Measurements from ENCODE around the gene FAM222B. TPM values are rescaled to one million over a fixed set of nuclear protein-coding genes. Genes with fewer than 3 reads are reported as not detected.
A peak's percentile ranks its signal among the peaks of the same experiment; 100 is the strongest.

The FAM222B gene
- total and polyA plus RNA-seq, 9 of the 15 experiments (the other 6 are each of a cell fraction or from before 2014, with no cell fraction given): 4.0 to 34.6 (median 7.5) TPM

DNA sequence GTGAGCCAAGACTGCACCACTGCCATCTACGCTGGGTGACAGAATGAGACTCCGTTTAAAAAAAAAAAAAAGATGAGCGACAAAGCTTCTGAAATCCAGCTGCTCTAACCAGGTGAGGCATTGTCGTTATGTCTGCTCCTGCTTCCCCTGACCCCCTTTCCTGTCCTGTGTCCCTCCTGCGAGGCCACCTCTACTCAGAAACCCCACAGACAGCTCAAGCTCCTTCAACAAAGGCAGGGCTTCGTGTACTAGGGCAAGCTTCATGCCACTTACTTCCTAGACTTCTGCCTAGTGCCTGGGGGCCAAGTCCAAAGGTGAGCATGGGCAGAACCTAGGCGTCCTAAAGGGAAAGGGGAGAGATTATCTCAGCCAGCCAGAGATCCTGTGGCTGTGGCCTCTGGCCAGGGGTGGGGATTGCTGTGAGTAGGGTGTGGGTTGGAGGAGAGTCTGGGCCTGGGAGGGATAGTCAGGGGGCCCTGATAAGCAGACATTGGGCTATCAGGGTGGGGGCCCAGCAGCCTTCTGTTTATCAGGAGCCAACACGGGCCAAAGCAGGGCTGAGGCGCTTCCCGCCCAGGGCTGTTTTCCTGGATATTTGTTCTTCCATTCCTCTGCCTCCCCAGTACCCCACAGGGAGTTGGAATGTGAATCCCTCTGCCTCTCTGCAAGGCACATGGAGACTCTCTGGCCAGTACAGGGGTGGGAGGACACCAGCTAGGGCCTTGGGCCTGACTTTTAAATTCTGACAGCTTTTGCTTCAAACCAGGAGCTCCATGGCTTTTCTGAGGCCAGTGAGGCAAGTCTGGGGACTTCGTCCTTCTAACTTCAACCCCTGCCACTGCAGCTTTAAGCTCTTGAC lies 22.6 kb upstream of the FAM222B start (continued):
- TF ChIP-seq HLTF (IDR thresholded peaks at IDR 0.05): peak; percentile 98
- peak; percentile 99 for TF ChIP-seq FOXM1 (IDR thresholded peaks at IDR 0.05; ENCODE audit: low read depth)
- TF ChIP-seq FOXM1 (CRISPR knock-in tag; IDR thresholded peaks at IDR 0.05; ENCODE audit: low read depth): no peak
- peak; percentile 65 for TF ChIP-seq KLF13 (tag; IDR thresholded peaks at IDR 0.05; ENCODE audit: borderline replicate concordance, low read depth)
- TF ChIP-seq SMARCB1 (IDR thresholded peaks at IDR 0.05; ENCODE audit: insufficient read length, low read depth): peak; percentile 51
- no peak for TF ChIP-seq ZNF561 (CRISPR knock-in tag; conservative IDR thresholded peaks at IDR 0.05)
- no peak for TF ChIP-seq CHD1 (IDR thresholded peaks at IDR 0.05; ENCODE audit: low read length)
- TF ChIP-seq DDX20 (tag; IDR thresholded peaks at IDR 0.05; ENCODE audit: low read depth): no peak; the same call in 1 of the 2 replicates
- peak; percentile 69 for TF ChIP-seq DACH1 (IDR thresholded peaks at IDR 0.05; ENCODE audit: partially characterized antibody)
- TF ChIP-seq ZNF175 (CRISPR knock-in tag; IDR thresholded peaks at IDR 0.05; ENCODE audit: low read depth): peak; percentile 95
- TF ChIP-seq SETDB1 (IDR thresholded peaks at IDR 0.05; ENCODE audit: low read length): no peak
- no peak for TF ChIP-seq BRF2 (IDR thresholded peaks at IDR 0.05; ENCODE audit: borderline replicate concordance, insufficient read depth, insufficient read length)
- TF ChIP-seq PURB (CRISPR knock-in tag; IDR thresholded peaks at IDR 0.05; ENCODE audit: low read depth): no peak
- TF ChIP-seq ESRRA (IDR thresholded peaks at IDR 0.05; ENCODE audit: borderline replicate concordance, low read depth): peak; percentile 85; the same call in 1 of the 2 replicates
- TF ChIP-seq PTTG1 (tag; IDR thresholded peaks at IDR 0.05; ENCODE audit: low read depth): no peak
- peak; percentile 81 for TF ChIP-seq JUN (IDR thresholded peaks at IDR 0.05; ENCODE audit: borderline replicate concordance, low read depth, low read length)
- TF ChIP-seq JUN (CRISPR knock-in tag; IDR thresholded peaks at IDR 0.05; ENCODE audit: borderline replicate concordance): no peak
- 0 out of 2 replicates have a peak, but pooled peaks have one; percentile 11 for TF ChIP-seq ZNF717 (CRISPR knock-in tag; IDR thresholded peaks at IDR 0.05)

Measured in K562 (cell line).